Osteocyte (in vitro differentiated cells): ENCODE data around the gene LRRC56. TPM values are rescaled to one million over a fixed set of nuclear protein-coding genes. Genes with fewer than 3 reads are reported as not detected.
A peak's percentile ranks its signal among the peaks of the same experiment; 100 is the strongest.

Experiments
- DNase-seq: peaks from one replicate; pipeline ENCODE4 v3.0.0; 2021; ENCODE audit warnings: mixed read lengths; ENCODE audit not compliant: unreplicated experiment; ENCODE audit errors: extremely low spot score
- H3K27ac Mint-ChIP-seq: one replicate; pipeline ENCODE4 v1.8.0; 2021; ENCODE audit warnings: mild to moderate bottlenecking, mixed read lengths; ENCODE audit not compliant: unreplicated experiment
- H3K27me3 Mint-ChIP-seq: one replicate; pipeline ENCODE4 v1.8.0; 2021; ENCODE audit warnings: mixed read lengths; ENCODE audit not compliant: unreplicated experiment
- H3K36me3 Mint-ChIP-seq: one replicate; pipeline ENCODE4 v1.8.0; 2021; ENCODE audit warnings: mixed read lengths; ENCODE audit not compliant: unreplicated experiment
- H3K4me1 Mint-ChIP-seq: one replicate; pipeline ENCODE4 v1.8.0; 2021; ENCODE audit warnings: mixed read lengths; ENCODE audit not compliant: unreplicated experiment
- H3K4me3 Mint-ChIP-seq: one replicate; pipeline ENCODE4 v1.8.0; 2021; ENCODE audit warnings: mild to moderate bottlenecking, moderate library complexity, mixed read lengths; ENCODE audit not compliant: unreplicated experiment
- H3K9me3 Mint-ChIP-seq: one replicate; pipeline ENCODE4 v1.8.0; 2021; ENCODE audit warnings: mixed read lengths; ENCODE audit not compliant: unreplicated experiment
- total RNA-seq: library from RNA; stranded (reverse); gene quantifications from 2 replicates; pipeline ENCODE4 v1.2.1, GENCODE V29; 2021
- TF ChIP-seq, protein P1 (sequence below): fragments of 200-600 bp; sonication (generic); IDR thresholded peaks from 2 replicates; pipeline ENCODE4 v1.5.0; 2021; ENCODE audit warnings: antibody characterized with exemption, mild to moderate bottlenecking, moderate library complexity

Gene LRRC56
- total RNA-seq, 1 donor from 2014 or later, result 3.7 TPM

DNA sequence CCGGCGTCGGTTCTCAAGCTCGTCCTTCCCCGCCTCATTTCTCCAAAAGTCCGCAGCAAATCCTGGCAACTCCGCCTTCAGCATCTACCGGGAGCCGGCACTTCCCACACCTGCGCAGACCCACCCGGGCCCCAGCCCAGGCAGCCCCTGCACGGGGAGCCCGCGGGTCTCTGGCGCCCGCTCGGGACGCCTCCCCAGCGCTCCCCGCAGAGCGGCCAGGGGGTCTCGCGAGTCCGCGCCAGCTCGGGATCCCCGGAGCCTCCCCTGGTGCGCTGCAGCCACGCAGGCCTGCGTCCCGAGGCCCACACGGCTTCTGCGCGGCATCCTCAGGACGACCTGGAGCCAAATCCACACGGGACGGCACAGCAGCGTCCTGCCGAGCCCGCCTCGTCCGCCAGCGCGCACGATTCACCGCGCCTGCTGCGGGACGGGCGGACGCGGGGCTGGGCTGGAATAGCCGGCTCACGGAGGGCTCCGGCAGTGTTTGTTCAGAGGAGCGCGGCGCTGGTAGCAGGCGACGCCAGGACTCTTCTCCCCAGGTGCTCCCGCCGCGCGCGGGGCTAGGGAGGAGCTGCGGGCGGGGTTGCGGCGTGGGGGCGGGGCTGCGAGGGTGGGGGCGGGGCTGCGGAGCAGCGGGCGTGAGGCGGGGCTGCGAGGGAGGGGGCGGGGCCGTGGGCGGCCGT is 38.1 kb downstream of the LRRC56 start:
- H3K27ac Mint-ChIP-seq, result no peak overlapping the region
- H3K27me3 Mint-ChIP-seq, result peaks cover 3% of the 10 kb centered on the region
- H3K9me3 Mint-ChIP-seq, result no peaks in the 10 kb centered on the region
- peak overlapping the region; percentile 79 for H3K4me3 Mint-ChIP-seq
- TF ChIP-seq, protein P1, sequence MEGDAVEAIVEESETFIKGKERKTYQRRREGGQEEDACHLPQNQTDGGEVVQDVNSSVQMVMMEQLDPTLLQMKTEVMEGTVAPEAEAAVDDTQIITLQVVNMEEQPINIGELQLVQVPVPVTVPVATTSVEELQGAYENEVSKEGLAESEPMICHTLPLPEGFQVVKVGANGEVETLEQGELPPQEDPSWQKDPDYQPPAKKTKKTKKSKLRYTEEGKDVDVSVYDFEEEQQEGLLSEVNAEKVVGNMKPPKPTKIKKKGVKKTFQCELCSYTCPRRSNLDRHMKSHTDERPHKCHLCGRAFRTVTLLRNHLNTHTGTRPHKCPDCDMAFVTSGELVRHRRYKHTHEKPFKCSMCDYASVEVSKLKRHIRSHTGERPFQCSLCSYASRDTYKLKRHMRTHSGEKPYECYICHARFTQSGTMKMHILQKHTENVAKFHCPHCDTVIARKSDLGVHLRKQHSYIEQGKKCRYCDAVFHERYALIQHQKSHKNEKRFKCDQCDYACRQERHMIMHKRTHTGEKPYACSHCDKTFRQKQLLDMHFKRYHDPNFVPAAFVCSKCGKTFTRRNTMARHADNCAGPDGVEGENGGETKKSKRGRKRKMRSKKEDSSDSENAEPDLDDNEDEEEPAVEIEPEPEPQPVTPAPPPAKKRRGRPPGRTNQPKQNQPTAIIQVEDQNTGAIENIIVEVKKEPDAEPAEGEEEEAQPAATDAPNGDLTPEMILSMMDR, result no peak
- no peak for DNase-seq
- peaks cover 37% of the 10 kb centered on the region for H3K4me1 Mint-ChIP-seq
- no peaks in the 10 kb centered on the region for H3K36me3 Mint-ChIP-seq

GRCh38 chr11:575996-576768 is 38.9 kb downstream of the LRRC56 start, which contains the start of gene PHRF1:
PHRF1 (plus strand) TSS chr11:576470; CDS start chr11:581513, 5,043 bp downstream.
- peak; percentile 99 for DNase-seq
- peaks cover 37% of the 10 kb centered on the region for H3K4me1 Mint-ChIP-seq

DNA sequence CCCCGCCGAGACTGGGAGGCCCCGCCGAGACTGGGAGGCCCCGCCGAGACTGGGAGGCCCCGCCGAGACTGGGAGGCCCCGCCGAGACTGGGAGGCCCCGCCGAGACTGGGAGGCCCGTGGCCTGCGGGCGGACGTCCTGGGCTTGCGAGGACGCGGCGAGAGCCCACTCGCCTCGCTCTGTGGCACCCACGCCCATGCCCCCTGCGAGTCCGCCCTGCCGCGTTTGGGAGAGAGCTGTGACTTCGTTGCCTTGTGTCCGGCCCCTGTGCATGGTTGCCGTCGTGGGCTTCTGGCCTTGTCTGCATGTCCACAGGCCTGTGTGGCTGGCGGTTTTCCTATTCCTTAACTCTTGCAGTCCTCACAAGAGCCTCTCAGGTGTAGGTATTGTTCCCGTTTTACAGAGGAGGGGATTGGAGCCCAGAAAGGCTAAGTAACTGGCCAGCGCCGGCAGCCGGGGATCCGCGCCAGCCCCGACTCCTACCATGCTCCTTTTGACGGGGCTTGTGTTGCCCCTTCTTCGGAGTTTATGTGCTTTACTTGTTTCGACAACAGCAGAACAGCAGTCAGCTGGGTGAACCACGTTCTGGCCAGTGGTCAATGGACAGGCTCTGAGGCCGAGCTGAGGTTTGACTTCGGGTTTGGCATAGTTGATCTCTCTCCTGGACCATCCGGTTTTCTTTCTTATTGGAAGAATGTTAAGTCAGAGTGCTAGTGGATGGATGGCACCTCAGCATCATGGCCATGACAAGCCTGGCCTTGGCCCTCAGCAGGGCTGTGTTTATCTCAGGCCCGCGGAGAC is 39.7 kb downstream of the LRRC56 start:
- TF ChIP-seq, protein P1, result no peak
- DNase-seq, result no peak
- peaks cover 37% of the 10 kb centered on the region for H3K4me1 Mint-ChIP-seq
- peaks cover 3% of the 10 kb centered on the region for H3K27me3 Mint-ChIP-seq
- peaks cover 6% of the 10 kb centered on the region for H3K36me3 Mint-ChIP-seq
- no peaks in the 10 kb centered on the region for H3K9me3 Mint-ChIP-seq
- peak overlapping the region; percentile 81 for H3K4me3 Mint-ChIP-seq
- peak overlapping the region; percentile 70 for H3K27ac Mint-ChIP-seq

More at GRCh38 chr11:575996-576768, 38.9 kb downstream of the LRRC56 start, which contains the start of gene PHRF1:
- Mint-ChIP-seq H3K36me3 (peaks cover 1% of the 10 kb centered on the region), H3K27ac (peak within 1 kb of the TSS; percentile 99), H3K4me3 (peak within 1 kb of the TSS; percentile 97), H3K9me3 (no peaks in the 10 kb centered on the region), H3K27me3 (peaks cover 3% of the 10 kb centered on the region)
- TF ChIP-seq, protein P1, result no peak

- DNase-seq, result no peak
- H3K27ac Mint-ChIP-seq, result peak overlapping the region; percentile 70
- peaks cover 6% of the 10 kb centered on the region for H3K36me3 Mint-ChIP-seq
- peaks cover 37% of the 10 kb centered on the region for H3K4me1 Mint-ChIP-seq
- H3K4me3 Mint-ChIP-seq, result peak overlapping the region; percentile 81
- H3K27me3 Mint-ChIP-seq, result peaks cover 3% of the 10 kb centered on the region
- TF ChIP-seq, protein P1, result no peak
- no peaks in the 10 kb centered on the region for H3K9me3 Mint-ChIP-seq
These were observed 40.2 kb downstream of the LRRC56 start for GRCh38 chr11:577611-577894.
